HuH-7.5 (cell line): ENCODE data around the gene SOX10.

Experiments
- DNase-seq: peaks from one replicate; pipeline ENCODE4 v3.0.0; 2011; ENCODE audit warnings: low spot score

The SOX10 gene

GRCh38 chr22:38016182-38017151, 32.1 kb upstream of the SOX10 start:
- no peak for DNase-seq

GRCh38 chr22:38014083-38014482, 29.7 kb upstream of the SOX10 start:
- DNase-seq = no peak

GRCh38 chr22:38012604-38013072, 28.3 kb upstream of the SOX10 start:
- no peak for DNase-seq

GRCh38 chr22:38009000-38009806, 24.8 kb upstream of the SOX10 start:
- DNase-seq = no peak

- no peak for DNase-seq
Measured at GRCh38 chr22:38007330-38007902, 23.1 kb upstream of the SOX10 start.

GRCh38 chr22:38006906-38007305, 22.6 kb upstream of the SOX10 start:
- DNase-seq = no peak

- DNase-seq = no peak
Measured at GRCh38 chr22:38005943-38006342, 21.6 kb upstream of the SOX10 start.

GRCh38 chr22:37999640-38000272, 15.4 kb upstream of the SOX10 start:
- no peak for DNase-seq

- DNase-seq = no peak
Measured at GRCh38 chr22:37999236-37999635, 14.9 kb upstream of the SOX10 start.

GRCh38 chr22:37998543-37998942, 14.2 kb upstream of the SOX10 start:
- DNase-seq = no peak

GRCh38 chr22:37996515-37997246, 12.3 kb upstream of the SOX10 start:
- DNase-seq = no peak

- no peak for DNase-seq
Measured at GRCh38 chr22:37996079-37996478, 11.7 kb upstream of the SOX10 start.

- no peak for DNase-seq
Measured at GRCh38 chr22:37995460-37995859, 11.1 kb upstream of the SOX10 start.

- no peak for DNase-seq
Measured at GRCh38 chr22:37994982-37995381, 10.6 kb upstream of the SOX10 start.

GRCh38 chr22:37994049-37994448, 9.7 kb upstream of the SOX10 start:
- DNase-seq = no peak

GRCh38 chr22:37991731-37992442, 7.5 kb upstream of the SOX10 start:
- DNase-seq = no peak

GRCh38 chr22:37990862-37991261, 6.5 kb upstream of the SOX10 start:
- no peak for DNase-seq

- no peak for DNase-seq
Measured at GRCh38 chr22:37990301-37990700, 5.9 kb upstream of the SOX10 start.

- DNase-seq = no peak
Measured at GRCh38 chr22:37989146-37990045, 5.0 kb upstream of the SOX10 start.

- no peak for DNase-seq
Measured at GRCh38 chr22:37986371-37986770, 2.0 kb upstream of the SOX10 start.
